SU-DHL-6 (cell line): Measurements from ENCODE around the gene KRTAP5-4.

ENCODE experiments used
- H2AFZ ChIP-seq: fragments of 200-600 bp; sonication (generic); 2 replicates; pipeline ENCODE4 v1.6.1; 2014; ENCODE audit warnings: low read depth, mild to moderate bottlenecking, moderate library complexity, mixed read lengths, antibody characterized with exemption, low read length; ENCODE audit not compliant: severe bottlenecking
- H3F3A ChIP-seq: fragments of 200-600 bp; shearing (Covaris generic); 2 replicates; pipeline ENCODE4 v1.6.0; 2016; ENCODE audit warnings: antibody characterized with exemption, mild to moderate bottlenecking; ENCODE audit not compliant: insufficient read depth
- H3K27ac ChIP-seq: fragments of 200-600 bp; sonication (generic); 2 replicates; pipeline ENCODE4 v1.5.1; 2016; ENCODE audit warnings: low read depth, mild to moderate bottlenecking, low read length, moderate library complexity, mixed read lengths
- H3K27me3 ChIP-seq: fragments of 200-600 bp; sonication (generic), shearing (Covaris generic); 2 replicates; pipeline ENCODE4 v1.6.0; 2014; ENCODE audit warnings: mild to moderate bottlenecking, low read length
- H3K36me3 ChIP-seq: fragments of 200-600 bp; sonication (generic); 2 replicates; pipeline ENCODE4 v1.6.1; 2014; ENCODE audit warnings: mild to moderate bottlenecking, low read length, mixed read lengths
- H3K4me2 ChIP-seq: fragments of 300-600, 200-600 bp; shearing (Covaris generic), sonication (generic); 2 replicates; pipeline ENCODE4 v1.6.0; 2014; ENCODE audit warnings: low read length, low read depth, mild to moderate bottlenecking; ENCODE audit not compliant: poor library complexity, severe bottlenecking
- H3K4me3 ChIP-seq: fragments of 200-600 bp; sonication (generic); 2 replicates; pipeline ENCODE4 v1.5.1; 2014; ENCODE audit warnings: antibody characterized with exemption, low read length, mild to moderate bottlenecking, mixed read lengths; ENCODE audit not compliant: insufficient read depth, poor library complexity, severe bottlenecking
- H3K79me2 ChIP-seq: fragments of 200-600 bp; sonication (generic); 2 replicates; pipeline ENCODE4 v1.6.1; 2014; ENCODE audit warnings: mild to moderate bottlenecking, low read length, moderate library complexity; ENCODE audit not compliant: insufficient read depth
- H3K9ac ChIP-seq: fragments of 200-600 bp; sonication (generic); 2 replicates; pipeline ENCODE4 v1.7.0; 2014; ENCODE audit warnings: mild to moderate bottlenecking, low read length
- H3K9me2 ChIP-seq: fragments of 200-600 bp; sonication (generic); replicated peaks from 2 replicates; pipeline ENCODE4 v1.6.1; 2014; ENCODE audit warnings: low read length; ENCODE audit not compliant: insufficient read depth
- H3K9me3 ChIP-seq: fragments of 200-600 bp; sonication (generic); 2 replicates; pipeline ENCODE4 v1.6.1; 2014; ENCODE audit warnings: low read length, mixed read lengths; ENCODE audit not compliant: insufficient read depth
- H4K20me1 ChIP-seq: fragments of 200-600 bp; sonication (generic); 2 replicates; pipeline ENCODE4 v1.6.1; 2014; ENCODE audit warnings: low read depth, mild to moderate bottlenecking, antibody characterized with exemption, low read length, moderate library complexity, mixed read lengths
- CTCF ChIP-seq: fragments of 200-600 bp; sonication (generic); IDR thresholded peaks from one replicate; pipeline ENCODE4 v1.5.1; 2017; ENCODE audit warnings: antibody characterized with exemption, mild to moderate bottlenecking, low read length, moderate library complexity; ENCODE audit not compliant: insufficient read depth, poor library complexity, severe bottlenecking
- EZH2phosphoT487 ChIP-seq: fragments of 200-600 bp; sonication (generic), shearing (Covaris generic); conservative IDR thresholded peaks from 2 replicates; pipeline ENCODE4 v1.6.1; 2018; ENCODE audit warnings: mild to moderate bottlenecking, antibody characterized with exemption, low read length, moderate library complexity, mixed read lengths

The KRTAP5-4 gene

GRCh38 chr11:1660111-1660867, 38.4 kb upstream of the KRTAP5-4 start:
- Histone ChIP-seq H3K9me2 (no peaks in the 10 kb centered on the region), H3K27me3 (no peaks in the 10 kb centered on the region), H3K36me3 (no peaks in the 10 kb centered on the region), H2AFZ (no peak overlapping the region), H3K9ac (no peak overlapping the region), H3K9me3 (no peaks in the 10 kb centered on the region), H4K20me1 (no peaks in the 10 kb centered on the region), H3K4me3 (no peak overlapping the region), H3K79me2 (no peaks in the 10 kb centered on the region), H3F3A (no peaks in the 10 kb centered on the region), H3K4me2 (no peak overlapping the region), H3K27ac (no peak overlapping the region)
- no peak for TF ChIP-seq CTCF
- TF ChIP-seq EZH2phosphoT487: no peak

GRCh38 chr11:1659506-1659905, 37.6 kb upstream of the KRTAP5-4 start:
- no peaks in the 10 kb centered on the region for H3K27me3 ChIP-seq

GRCh38 chr11:1656670-1657069, 34.7 kb upstream of the KRTAP5-4 start:
- no peaks in the 10 kb centered on the region for H3K9me3 ChIP-seq
- no peak overlapping the region for H3K27ac ChIP-seq
- no peak overlapping the region for H3K9ac ChIP-seq
- TF ChIP-seq CTCF: no peak
- TF ChIP-seq EZH2phosphoT487: no peak
- H2AFZ ChIP-seq: no peak overlapping the region
- no peaks in the 10 kb centered on the region for H4K20me1 ChIP-seq
- H3K79me2 ChIP-seq: no peaks in the 10 kb centered on the region
- no peak overlapping the region for H3K4me3 ChIP-seq
- H3K36me3 ChIP-seq: no peaks in the 10 kb centered on the region
- no peaks in the 10 kb centered on the region for H3K27me3 ChIP-seq
- no peaks in the 10 kb centered on the region for H3K9me2 ChIP-seq
- no peak overlapping the region for H3K4me2 ChIP-seq
- no peaks in the 10 kb centered on the region for H3F3A ChIP-seq

More at GRCh38 chr11:1659506-1659905, 37.6 kb upstream of the KRTAP5-4 start:
- H4K20me1 ChIP-seq: no peaks in the 10 kb centered on the region
- H3F3A ChIP-seq: no peaks in the 10 kb centered on the region
- no peak overlapping the region for H3K27ac ChIP-seq
- no peak overlapping the region for H3K9ac ChIP-seq
- TF ChIP-seq EZH2phosphoT487: no peak
- H3K79me2 ChIP-seq: no peaks in the 10 kb centered on the region
- no peak overlapping the region for H2AFZ ChIP-seq
- no peaks in the 10 kb centered on the region for H3K36me3 ChIP-seq
- no peaks in the 10 kb centered on the region for H3K9me3 ChIP-seq
- H3K9me2 ChIP-seq: no peaks in the 10 kb centered on the region
- H3K4me3 ChIP-seq: no peak overlapping the region
- H3K4me2 ChIP-seq: no peak overlapping the region

GRCh38 chr11:1656061-1656441, 34.1 kb upstream of the KRTAP5-4 start:
- no peaks in the 10 kb centered on the region for H3K36me3 ChIP-seq
- H3K79me2 ChIP-seq: no peaks in the 10 kb centered on the region
- no peaks in the 10 kb centered on the region for H3K27me3 ChIP-seq
- H3K9ac ChIP-seq: no peak overlapping the region
- H3K9me3 ChIP-seq: no peaks in the 10 kb centered on the region
- no peak overlapping the region for H3K4me2 ChIP-seq
- H3K9me2 ChIP-seq: no peaks in the 10 kb centered on the region
- no peak for TF ChIP-seq EZH2phosphoT487
- no peak for TF ChIP-seq CTCF
- H3K4me3 ChIP-seq: no peak overlapping the region
- no peaks in the 10 kb centered on the region for H4K20me1 ChIP-seq
- no peak overlapping the region for H2AFZ ChIP-seq
- H3K27ac ChIP-seq: no peak overlapping the region
- no peaks in the 10 kb centered on the region for H3F3A ChIP-seq
